HEK293T (cell line): ENCODE measurements around the gene MAGIX.
A peak's percentile ranks its signal among the peaks of the same experiment; 100 is the strongest.

Source experiments
- NFRKB ChIP-seq: fragments of 450-650 bp; IDR thresholded peaks from 2 replicates; pipeline ENCODE4 v1.6.1; 2016; ENCODE audit warnings: mild to moderate bottlenecking, moderate library complexity
- TF ChIP-seq, protein P1 (sequence below): fragments of 450-650 bp; IDR thresholded peaks from 2 replicates; pipeline ENCODE4 v1.6.1; 2016

DNA sequence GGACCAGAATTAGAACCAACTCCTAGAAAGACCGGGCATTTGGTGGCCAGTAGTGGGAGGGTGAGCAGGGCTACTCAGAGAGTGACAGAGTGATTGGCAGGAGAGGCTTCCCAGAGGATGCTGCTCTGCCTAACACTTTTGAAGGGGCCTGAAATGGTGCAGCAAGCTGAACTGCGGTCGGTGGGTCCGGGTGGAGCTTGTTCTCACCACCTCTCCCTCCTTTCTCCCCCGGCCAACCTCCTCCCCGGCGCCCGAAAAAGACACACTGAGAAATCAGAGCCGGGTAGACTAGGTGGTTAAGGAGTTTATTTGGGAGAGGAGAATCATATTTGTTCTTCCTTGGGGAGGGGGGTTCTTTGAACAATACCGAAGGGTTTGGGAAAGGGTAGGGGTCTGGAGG is 25.0 kb downstream of the MAGIX start:
- TF ChIP-seq, protein P1, sequence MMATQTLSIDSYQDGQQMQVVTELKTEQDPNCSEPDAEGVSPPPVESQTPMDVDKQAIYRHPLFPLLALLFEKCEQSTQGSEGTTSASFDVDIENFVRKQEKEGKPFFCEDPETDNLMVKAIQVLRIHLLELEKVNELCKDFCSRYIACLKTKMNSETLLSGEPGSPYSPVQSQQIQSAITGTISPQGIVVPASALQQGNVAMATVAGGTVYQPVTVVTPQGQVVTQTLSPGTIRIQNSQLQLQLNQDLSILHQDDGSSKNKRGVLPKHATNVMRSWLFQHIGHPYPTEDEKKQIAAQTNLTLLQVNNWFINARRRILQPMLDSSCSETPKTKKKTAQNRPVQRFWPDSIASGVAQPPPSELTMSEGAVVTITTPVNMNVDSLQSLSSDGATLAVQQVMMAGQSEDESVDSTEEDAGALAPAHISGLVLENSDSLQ = peak; percentile 26; the same call in 1 of the 2 replicates
- no peak for TF ChIP-seq NFRKB
